Endothelial cell of umbilical vein (primary cell): ENCODE measurements around the gene LRRC14B. TPM values are rescaled to one million over a fixed set of nuclear protein-coding genes. Genes with fewer than 3 reads are reported as not detected.

Experiments used
- BruUV-seq: library from RNA; stranded (reverse); fragments of 400-500 nt; replicated peaks from 2 replicates; lab custom pipeline; 2021; lab: Mats Ljungman, UMichigan
- CTCF ChIA-PET: fragments of 300-600, 350-600 bp; sonication (Branson Sonifier 250); formaldehyde crosslinking; loops from one replicate; lab custom pipeline; 2021; ENCODE audit warnings: antibody characterized with exemption, inconsistent platforms; lab: Charles Lee
- POLR2A ChIA-PET: fragments of 300-600, 350-600 bp; sonication (Branson Sonifier 250); formaldehyde crosslinking; loops from one replicate; lab custom pipeline; 2021; ENCODE audit warnings: antibody characterized with exemption, inconsistent platforms; lab: Charles Lee
- DNase-seq: peaks from one replicate; pipeline ENCODE4 v3.0.0-alpha.2; 2011; ENCODE audit warnings: low read depth, low spot score
- FAIRE-seq: peaks from 2 replicates; lab custom pipeline; 2011; peaks lifted over from hg19 to GRCh38; lab: Jason Lieb, UNC
- H2AFZ ChIP-seq: 2 replicates; pipeline ENCODE4 v1.6.0; 2012; ENCODE audit warnings: low read depth, low read length, control low read depth, inconsistent platforms
- H3K27ac ChIP-seq: 2 replicates; pipeline ENCODE4 v1.5.1; 2011; ENCODE audit warnings: low read depth, mild to moderate bottlenecking, control low read depth, low read length, moderate library complexity; ENCODE audit not compliant: insufficient read depth
- H3K27me3 ChIP-seq, 2 experiments: 2 replicates each; pipeline versions ENCODE4 v1.6.0 to v1.6.1; 2011; ENCODE audit warnings: low read length in 2 of 2, mixed read lengths in 1 of 2; ENCODE audit not compliant: control insufficient read depth in 2 of 2, insufficient read depth in 2 of 2
- H3K36me3 ChIP-seq, 2 experiments: 2 replicates in 1 of 2; 3 replicates in 1 of 2; pipeline ENCODE4 v1.5.1; 2011; ENCODE audit warnings: low read length in 2 of 2, mild to moderate bottlenecking in 1 of 2, moderate library complexity in 1 of 2; ENCODE audit not compliant: control insufficient read depth in 2 of 2, insufficient read depth in 2 of 2; ENCODE audit errors: extremely low read depth in 1 of 2
- H3K4me1 ChIP-seq: 3 replicates; pipeline ENCODE4 v1.5.1; 2011; ENCODE audit warnings: mild to moderate bottlenecking, low read length; ENCODE audit not compliant: control insufficient read depth, insufficient read depth; ENCODE audit errors: extremely low read depth
- H3K4me2 ChIP-seq: 2 replicates; pipeline ENCODE4 v1.6.1; 2011; ENCODE audit warnings: low read length, control low read depth, mixed read lengths; ENCODE audit not compliant: insufficient read depth
- H3K4me3 ChIP-seq, 3 experiments: fragments of 200-600 bp in 1 of 3; sonication (generic), shearing (Covaris generic) in 1 of 3; replicated peaks in 1 of 3; 2 replicates each; pipeline ENCODE4 v1.5.1; 2011 to 2016; ENCODE audit warnings: control low read depth in 3 of 3, low read length in 3 of 3, mild to moderate bottlenecking in 2 of 3, inconsistent platforms in 1 of 3, low read depth in 1 of 3, moderate library complexity in 1 of 3; ENCODE audit not compliant: insufficient read depth in 1 of 3
- H3K79me2 ChIP-seq: 2 replicates; pipeline ENCODE4 v1.6.0; 2012; ENCODE audit warnings: low read length, inconsistent platforms; ENCODE audit not compliant: control insufficient read depth, insufficient read depth
- H3K9ac ChIP-seq: replicated peaks from 2 replicates; pipeline ENCODE3; 2011; ENCODE audit warnings: low read length, control low read depth; ENCODE audit not compliant: insufficient read depth; ENCODE audit errors: extremely low read depth
- H3K9me1 ChIP-seq: replicated peaks from 3 replicates; pipeline ENCODE4 v1.6.0; 2011; ENCODE audit warnings: mild to moderate bottlenecking, low read length; ENCODE audit not compliant: control insufficient read depth, insufficient read depth; ENCODE audit errors: extremely low read depth
- H3K9me3 ChIP-seq: replicated peaks from 2 replicates; pipeline ENCODE4 v1.5.1; 2012; ENCODE audit warnings: low read length, inconsistent platforms; ENCODE audit not compliant: control insufficient read depth, insufficient read depth
- H4K20me1 ChIP-seq: replicated peaks from 2 replicates; pipeline ENCODE3; 2011; ENCODE audit warnings: mild to moderate bottlenecking, low read length; ENCODE audit not compliant: control insufficient read depth, insufficient read depth; ENCODE audit errors: extremely low read depth
- CTCF ChIP-seq, 2 donors: IDR thresholded peaks; 1 replicate in 1 of 2; 2 replicates in 1 of 2; pipeline ENCODE4 v1.5.1; 2011; ENCODE audit warnings: low read length in 2 of 2, mild to moderate bottlenecking in 2 of 2, moderate library complexity in 2 of 2, control low read depth in 1 of 2, inconsistent platforms in 1 of 2, low read depth in 1 of 2; ENCODE audit not compliant: insufficient read depth in 1 of 2; ENCODE audit errors: extremely low read depth in 1 of 2
- EZH2 ChIP-seq: IDR thresholded peaks from 2 replicates; pipeline ENCODE4 v1.6.1; 2012; ENCODE audit warnings: borderline replicate concordance, low read depth, mild to moderate bottlenecking, moderate library complexity, low read length, inconsistent platforms; ENCODE audit not compliant: severe bottlenecking
- FOS ChIP-seq: IDR thresholded peaks from 2 replicates; pipeline ENCODE4 v1.6.1; 2011; ENCODE audit warnings: mild to moderate bottlenecking, low read length, moderate library complexity, borderline replicate concordance; ENCODE audit not compliant: insufficient read depth
- GATA2 ChIP-seq: IDR thresholded peaks from 2 replicates; pipeline ENCODE4 v1.7.0; 2011; ENCODE audit warnings: low read depth, mild to moderate bottlenecking, moderate library complexity, mixed read lengths, low read length; ENCODE audit not compliant: insufficient read length, insufficient read depth
- JUN ChIP-seq: IDR thresholded peaks from 2 replicates; pipeline ENCODE4 v1.6.1; 2011; ENCODE audit warnings: borderline replicate concordance, low read depth; ENCODE audit not compliant: insufficient read length, insufficient read depth
- MYC ChIP-seq: IDR thresholded peaks from one replicate; pipeline ENCODE4 v1.6.1; 2011; ENCODE audit warnings: mild to moderate bottlenecking, low read depth, low read length
- POLR2A ChIP-seq: IDR thresholded peaks from 2 replicates; pipeline ENCODE4 v1.6.1; 2012; ENCODE audit warnings: low read depth, mild to moderate bottlenecking, control low read depth, low read length
- POLR2AphosphoS5 ChIP-seq: IDR thresholded peaks from 2 replicates; pipeline ENCODE4 v1.6.1; 2012; ENCODE audit warnings: low read depth, mild to moderate bottlenecking, control low read depth, low read length, moderate library complexity; ENCODE audit not compliant: insufficient read depth
- dilution Hi-C: fragments of 300-500 bp; cut with MboI; formaldehyde crosslinking; loops from one replicate; pipeline ENCODE4 v1.15.0; 2019; ENCODE audit warnings: low sequenced_read_pairs; ENCODE audit not compliant: extremely low pct_ligation_motif_present
- intact Hi-C: fragments of 100-400 bp; cut with micrococcal nuclease; formaldehyde crosslinking; loops from one replicate; pipeline ENCODE4 v1.10.0; 2022
- polyA plus RNA-seq, 4 experiments: library from polyadenylated mRNA; depleted of rRNA in 3 of 4; stranded (reverse) in 3 of 4; unstranded in 1 of 4; fragments of >200 nt; gene quantifications; 2 replicates each; pipeline versions ENCODE4 v1.2.1 to v1.2.3, GENCODE V29; 2011 to 2012; ENCODE audit warnings: missing spikeins in 1 of 4
- total RNA-seq: library from RNA; stranded (reverse); gene quantifications from 2 replicates; pipeline ENCODE4 v1.2.3, GENCODE V29; 2021
- TF ChIP-seq, protein P1 (sequence below): IDR thresholded peaks from 2 replicates; pipeline ENCODE4 v1.6.1; 2011; ENCODE audit not compliant: insufficient read depth, insufficient read length

LRRC14B gene
- total and polyA plus RNA-seq, 2 donors (not counting 3 experiments of a cell fraction or from before 2014, with no cell fraction given): not detected

- CTCF ChIA-PET: interaction anchor here (1.4 kb wide), 1 partner anchor 8 kb away, joined by 11 read pairs; no protein-coding TSS in a partner anchor
Observed at GRCh38 chr5:181160-181559, 10.1 kb upstream of the LRRC14B start.

More at GRCh38 chr5:181160-181559, 10.1 kb upstream of the LRRC14B start:
- FAIRE-seq (no peak), DNase-seq (no peak)
- H3K9me3 ChIP-seq: no peaks in the 10 kb centered on the region
- H3K27ac ChIP-seq: no peak overlapping the region
- no peaks in the 10 kb centered on the region for H4K20me1 ChIP-seq
- no peaks in the 10 kb centered on the region for H3K36me3 ChIP-seq
- no peak overlapping the region for H2AFZ ChIP-seq
- H3K4me1 ChIP-seq: no peaks in the 10 kb centered on the region
- dilution Hi-C loops (no loop called here), intact Hi-C loops (no loop called here)
- no peak overlapping the region for H3K4me2 ChIP-seq
- H3K4me3 ChIP-seq: no peak overlapping the region
- no peaks in the 10 kb centered on the region for H3K79me2 ChIP-seq
- POLR2A ChIA-PET: no interaction called here
- BruUV-seq: no TSS peak
- H3K27me3 ChIP-seq: peaks cover 8 to 10% of the 10 kb centered on the region in 2 experiments
- TF ChIP-seq FOS (no peak), GATA2 (no peak), MYC (no peak), POLR2A (no peak), EZH2 (no peak), POLR2AphosphoS5 (no peak), CTCF (IDR thresholded peaks at IDR 0.05; ENCODE audit: extremely low read depth in 1 of 2, insufficient read depth in 1 of 2, low read depth in 1 of 2, low read length in 2 of 2) (no peak), JUN (no peak)
- TF ChIP-seq, protein P1, sequence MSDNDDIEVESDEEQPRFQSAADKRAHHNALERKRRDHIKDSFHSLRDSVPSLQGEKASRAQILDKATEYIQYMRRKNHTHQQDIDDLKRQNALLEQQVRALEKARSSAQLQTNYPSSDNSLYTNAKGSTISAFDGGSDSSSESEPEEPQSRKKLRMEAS: no peak
- no peak overlapping the region for H3K9ac ChIP-seq
- H3K9me1 ChIP-seq: no peaks in the 10 kb centered on the region
